ENCODE data around the gene ARHGAP42. TPM values are rescaled to one million over a fixed set of nuclear protein-coding genes. Genes with fewer than 3 reads are reported as not detected.

Gene ARHGAP42
- total and polyA plus RNA-seq, 2 of the 4 experiments (the other 2 are of a cell fraction): 2.9 to 7.3 TPM

DNA sequence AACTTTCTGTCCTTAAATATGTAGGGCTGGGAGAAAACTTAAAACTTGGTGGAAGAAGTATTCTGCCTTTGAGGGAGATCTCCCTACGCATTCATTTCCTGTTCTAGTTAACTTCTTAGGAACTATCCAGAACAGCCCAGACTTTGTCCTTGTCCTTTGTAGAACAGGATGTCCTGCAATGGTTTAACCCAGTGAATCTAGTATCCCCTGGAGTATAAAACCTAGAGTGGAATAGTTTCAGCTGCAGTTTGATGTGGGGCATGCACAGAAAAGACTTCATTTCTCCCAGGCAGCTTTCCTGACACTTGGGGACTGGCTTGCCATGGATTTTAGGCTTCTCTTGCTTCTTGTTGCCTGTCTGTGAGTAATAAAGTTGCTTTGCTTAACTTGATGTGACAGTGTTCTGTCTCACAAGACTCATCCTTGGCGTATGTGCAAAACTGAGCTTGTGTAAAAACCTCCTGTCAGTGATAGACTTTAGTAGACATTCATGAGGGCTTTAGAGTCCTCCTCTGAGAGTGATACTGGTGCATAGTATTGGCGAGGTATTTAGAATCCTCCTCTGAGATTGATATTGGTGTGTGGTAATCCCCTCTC, 28.2 kb downstream of the ARHGAP42 start:
- Histone ChIP-seq H2BK20ac (ENCODE audit: low read depth, low read length) (no peak overlapping the region), H3K4me2 (ENCODE audit: low read depth, low read length) (no peak overlapping the region)
- BruUV-seq (replicated peaks): no TSS peak

More for the DNA sequence above, 28.2 kb downstream of the ARHGAP42 start:
- POLR2A ChIA-PET (ENCODE audit: unreplicated experiment): no interaction called here
- H3K23ac ChIP-seq (ENCODE audit: low read depth, low read length): no peak overlapping the region
- H3K9me3 ChIP-seq (ENCODE audit: control insufficient read depth, insufficient read depth, low read length): no peaks in the 10 kb centered on the region
- dilution Hi-C loops (cut with HindIII; ENCODE audit: low sequenced_read_pairs, unreplicated experiment): no loop called here
- no peak overlapping the region for H4K5ac ChIP-seq (ENCODE audit: low read depth, low read length)
- no peak overlapping the region for H3K4ac ChIP-seq (ENCODE audit: low read depth, low read length)
- in situ Hi-C loops (cut with MboI; ENCODE audit: low sequenced_read_pairs): no loop called here
- no peak overlapping the region for H2AK9ac ChIP-seq (replicated peaks; ENCODE audit: low read depth, low read length, poor library complexity)
- peaks cover 4% of the 10 kb centered on the region; the same call in 1 of the 2 replicates for H3K4me1 ChIP-seq (ENCODE audit: control insufficient read depth, insufficient read depth, low read length)
- H3K56ac ChIP-seq (ENCODE audit: extremely low read depth, insufficient read depth, low read length): no peak overlapping the region
- intact Hi-C loops (cut with micrococcal nuclease): no loop called here
- DNase-seq: no peak
- H3K4me3 ChIP-seq (ENCODE audit: insufficient read depth, low read depth, low read length): no peak overlapping the region
- no peak overlapping the region for H3K9ac ChIP-seq (ENCODE audit: low read depth, low read length)
- TF ChIP-seq MAZ (IDR thresholded peaks at IDR 0.05; ENCODE audit: borderline replicate concordance, low read depth, low read length) (no peak), RAD21 (IDR thresholded peaks at IDR 0.05; ENCODE audit: low read length) (no peak), RCOR1 (IDR thresholded peaks at IDR 0.05; ENCODE audit: insufficient replicate concordance, low read length) (no peak), FOS (IDR thresholded peaks at IDR 0.05; ENCODE audit: low read depth, low read length) (no peak), SMC3 (IDR thresholded peaks at IDR 0.05; ENCODE audit: low read depth, low read length) (no peak), NFE2L2 (IDR thresholded peaks at IDR 0.05; ENCODE audit: low read depth, low read length) (no peak), POLR2A (IDR thresholded peaks at IDR 0.05; ENCODE audit: low read depth, low read length) (no peak), RFX5 (IDR thresholded peaks at IDR 0.05; ENCODE audit: low read depth, low read length) (no peak), CEBPB (IDR thresholded peaks at IDR 0.05; ENCODE audit: low read depth, low read length) (no peak), CHD1 (IDR thresholded peaks at IDR 0.05; ENCODE audit: low read depth, low read length) (no peak), MAFK (IDR thresholded peaks at IDR 0.05; ENCODE audit: low read depth, low read length) (no peak), MXI1 (IDR thresholded peaks at IDR 0.05; ENCODE audit: borderline replicate concordance, low read depth, low read length) (no peak), BHLHE40 (IDR thresholded peaks at IDR 0.05; ENCODE audit: low read depth, low read length) (no peak)
- TF ChIP-seq, protein P1, sequence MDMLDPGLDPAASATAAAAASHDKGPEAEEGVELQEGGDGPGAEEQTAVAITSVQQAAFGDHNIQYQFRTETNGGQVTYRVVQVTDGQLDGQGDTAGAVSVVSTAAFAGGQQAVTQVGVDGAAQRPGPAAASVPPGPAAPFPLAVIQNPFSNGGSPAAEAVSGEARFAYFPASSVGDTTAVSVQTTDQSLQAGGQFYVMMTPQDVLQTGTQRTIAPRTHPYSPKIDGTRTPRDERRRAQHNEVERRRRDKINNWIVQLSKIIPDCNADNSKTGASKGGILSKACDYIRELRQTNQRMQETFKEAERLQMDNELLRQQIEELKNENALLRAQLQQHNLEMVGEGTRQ (IDR thresholded peaks at IDR 0.05; ENCODE audit: low read depth, low read length): no peak
- TF ChIP-seq, protein P2, sequence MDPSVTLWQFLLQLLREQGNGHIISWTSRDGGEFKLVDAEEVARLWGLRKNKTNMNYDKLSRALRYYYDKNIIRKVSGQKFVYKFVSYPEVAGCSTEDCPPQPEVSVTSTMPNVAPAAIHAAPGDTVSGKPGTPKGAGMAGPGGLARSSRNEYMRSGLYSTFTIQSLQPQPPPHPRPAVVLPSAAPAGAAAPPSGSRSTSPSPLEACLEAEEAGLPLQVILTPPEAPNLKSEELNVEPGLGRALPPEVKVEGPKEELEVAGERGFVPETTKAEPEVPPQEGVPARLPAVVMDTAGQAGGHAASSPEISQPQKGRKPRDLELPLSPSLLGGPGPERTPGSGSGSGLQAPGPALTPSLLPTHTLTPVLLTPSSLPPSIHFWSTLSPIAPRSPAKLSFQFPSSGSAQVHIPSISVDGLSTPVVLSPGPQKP (IDR thresholded peaks at IDR 0.05; ENCODE audit: borderline replicate concordance, low read depth, low read length): no peak
- TF ChIP-seq, protein P3, sequence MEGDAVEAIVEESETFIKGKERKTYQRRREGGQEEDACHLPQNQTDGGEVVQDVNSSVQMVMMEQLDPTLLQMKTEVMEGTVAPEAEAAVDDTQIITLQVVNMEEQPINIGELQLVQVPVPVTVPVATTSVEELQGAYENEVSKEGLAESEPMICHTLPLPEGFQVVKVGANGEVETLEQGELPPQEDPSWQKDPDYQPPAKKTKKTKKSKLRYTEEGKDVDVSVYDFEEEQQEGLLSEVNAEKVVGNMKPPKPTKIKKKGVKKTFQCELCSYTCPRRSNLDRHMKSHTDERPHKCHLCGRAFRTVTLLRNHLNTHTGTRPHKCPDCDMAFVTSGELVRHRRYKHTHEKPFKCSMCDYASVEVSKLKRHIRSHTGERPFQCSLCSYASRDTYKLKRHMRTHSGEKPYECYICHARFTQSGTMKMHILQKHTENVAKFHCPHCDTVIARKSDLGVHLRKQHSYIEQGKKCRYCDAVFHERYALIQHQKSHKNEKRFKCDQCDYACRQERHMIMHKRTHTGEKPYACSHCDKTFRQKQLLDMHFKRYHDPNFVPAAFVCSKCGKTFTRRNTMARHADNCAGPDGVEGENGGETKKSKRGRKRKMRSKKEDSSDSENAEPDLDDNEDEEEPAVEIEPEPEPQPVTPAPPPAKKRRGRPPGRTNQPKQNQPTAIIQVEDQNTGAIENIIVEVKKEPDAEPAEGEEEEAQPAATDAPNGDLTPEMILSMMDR (conservative IDR thresholded peaks at IDR 0.05; ENCODE audit: low read depth, low read length): no peak
- no peak overlapping the region for H3K18ac ChIP-seq (ENCODE audit: low read depth, low read length)
- no peak overlapping the region for H2AFZ ChIP-seq (replicated peaks; ENCODE audit: low read length, poor library complexity)
- H3K27ac ChIP-seq (ENCODE audit: insufficient read depth, low read length): no peak overlapping the region
- WGBS, 2 experiments (ENCODE audit: extremely low coverage in 2 of 2, insufficient read length in 1 of 2): no CpG with 5 or more reads among the region's 3 CpGs
- H3K9me1 ChIP-seq (ENCODE audit: insufficient read depth, low read length): peaks cover 9% of the 10 kb centered on the region
- peaks cover 19 to 42% of the 10 kb centered on the region in 2 experiments for H3K79me1 ChIP-seq (ENCODE audit: low read depth in 1 of 2, low read length in 2 of 2)
- H2BK15ac ChIP-seq (ENCODE audit: low read depth, low read length): no peak overlapping the region
- H3K14ac ChIP-seq (replicated peaks; ENCODE audit: low read depth, low read length): no peak overlapping the region
- H3K27me3 ChIP-seq (ENCODE audit: control insufficient read depth, insufficient read depth, low read length): no peaks in the 10 kb centered on the region
- H4K20me1 ChIP-seq (ENCODE audit: insufficient read depth, low read length): peaks cover 7% of the 10 kb centered on the region; the same call in 1 of the 2 replicates
- H4K8ac ChIP-seq (ENCODE audit: low read depth in 2 of 2, low read length in 2 of 2): no peak overlapping the region
- H4K91ac ChIP-seq (ENCODE audit: insufficient read depth, low read depth, low read length): no peak overlapping the region
- H2BK120ac ChIP-seq (ENCODE audit: low read depth, low read length): no peak overlapping the region
- H2BK5ac ChIP-seq (ENCODE audit: low read depth, low read length, poor library complexity, severe bottlenecking): no peak overlapping the region
- no peak overlapping the region for H2AK5ac ChIP-seq (ENCODE audit: low read depth, low read length)
- no peak for ATAC-seq (ENCODE audit: low read depth)
- H3K36me3 ChIP-seq (ENCODE audit: control insufficient read depth, insufficient read depth, low read length): no peaks in the 10 kb centered on the region
- CTCF ChIA-PET: no interaction called here

Measured in IMR-90 (cell line).